Measurements from ENCODE around the gene CDH23. TPM values are rescaled to one million over a fixed set of nuclear protein-coding genes. Genes with fewer than 3 reads are reported as not detected.
A peak's percentile ranks its signal among the peaks of the same experiment; 100 is the strongest.

The CDH23 gene
- total RNA-seq, 1 donor from 2014 or later, result 9.4 TPM

- H3K9me3 Mint-ChIP-seq, result no peaks in the 10 kb centered on the region
- no peak for DNase-seq (ENCODE audit: extremely low spot score, unreplicated experiment)
- no peak overlapping the region for H3K27ac Mint-ChIP-seq
- H3K27me3 Mint-ChIP-seq, result peaks cover 44% of the 10 kb centered on the region
- peaks cover 4% of the 10 kb centered on the region for H3K4me1 Mint-ChIP-seq (ENCODE audit: unreplicated experiment)
- TF ChIP-seq CTCF (conservative IDR thresholded peaks at IDR 0.05), result no peak
- H3K36me3 Mint-ChIP-seq, result no peaks in the 10 kb centered on the region
- H3K4me3 Mint-ChIP-seq, result no peak overlapping the region
Measured at GRCh38 chr10:71481746-71482410, 85.2 kb downstream of the CDH23 start.

GRCh38 chr10:71482620-71483019 is 85.9 kb downstream of the CDH23 start:
- no peak for DNase-seq (ENCODE audit: extremely low spot score, unreplicated experiment)
- Mint-ChIP-seq H3K9me3 (no peaks in the 10 kb centered on the region), H3K4me1 (ENCODE audit: unreplicated experiment) (peaks cover 4% of the 10 kb centered on the region), H3K36me3 (no peaks in the 10 kb centered on the region), H3K4me3 (no peak overlapping the region), H3K27ac (no peak overlapping the region), H3K27me3 (peaks cover 41% of the 10 kb centered on the region)
- TF ChIP-seq CTCF (conservative IDR thresholded peaks at IDR 0.05), result no peak

- H3K9me3 Mint-ChIP-seq, result no peaks in the 10 kb centered on the region
- no peaks in the 10 kb centered on the region for H3K36me3 Mint-ChIP-seq
- no peak for DNase-seq (ENCODE audit: extremely low spot score, unreplicated experiment)
- no peak for TF ChIP-seq CTCF (conservative IDR thresholded peaks at IDR 0.05)
- peaks cover 4% of the 10 kb centered on the region for H3K4me1 Mint-ChIP-seq (ENCODE audit: unreplicated experiment)
- H3K4me3 Mint-ChIP-seq, result no peak overlapping the region
- H3K27me3 Mint-ChIP-seq, result peaks cover 36% of the 10 kb centered on the region
- H3K27ac Mint-ChIP-seq, result no peak overlapping the region
Measured at GRCh38 chr10:71483135-71483534, 86.4 kb downstream of the CDH23 start.

- Mint-ChIP-seq H3K4me1 (ENCODE audit: unreplicated experiment) (peaks cover 4% of the 10 kb centered on the region), H3K36me3 (no peaks in the 10 kb centered on the region), H3K27me3 (peaks cover 27% of the 10 kb centered on the region), H3K4me3 (no peak overlapping the region), H3K27ac (no peak overlapping the region), H3K9me3 (peaks cover 3% of the 10 kb centered on the region)
- no peak for TF ChIP-seq CTCF (conservative IDR thresholded peaks at IDR 0.05)
- no peak for DNase-seq (ENCODE audit: extremely low spot score, unreplicated experiment)
Measured at GRCh38 chr10:71483885-71484751, 87.4 kb downstream of the CDH23 start.

- TF ChIP-seq CTCF (conservative IDR thresholded peaks at IDR 0.05), result peak; percentile 79
Measured at GRCh38 chr10:71486484-71487114, 89.9 kb downstream of the CDH23 start.

More at GRCh38 chr10:71486484-71487114, 89.9 kb downstream of the CDH23 start:
- Mint-ChIP-seq H3K27ac (no peak overlapping the region), H3K36me3 (no peaks in the 10 kb centered on the region), H3K27me3 (peaks cover 24% of the 10 kb centered on the region), H3K4me3 (no peak overlapping the region), H3K4me1 (ENCODE audit: unreplicated experiment) (peaks cover 4% of the 10 kb centered on the region), H3K9me3 (peaks cover 6% of the 10 kb centered on the region)
- no peak for DNase-seq (ENCODE audit: extremely low spot score, unreplicated experiment)
